D341Med (cell line): ENCODE measurements around the gene NCOA6.
"Not testable (repeated sequence)": the region's sequence is repeated elsewhere in the genome, so short reads cannot be mapped to it uniquely, and the experiment has no call there.

Experiments
- DNase-seq: peaks from one replicate; pipeline ENCODE4 v3.0.0; 2012; ENCODE audit warnings: low spot score

NCOA6 gene

GRCh38 chr20:34717230-34718095 is 108.0 kb downstream of the NCOA6 start:
- no peak for DNase-seq

- DNase-seq: no peak
Observed at GRCh38 chr20:34716921-34717229, 108.6 kb downstream of the NCOA6 start.

- no peak for DNase-seq
Observed at GRCh38 chr20:34715384-34715783, 110.1 kb downstream of the NCOA6 start.

GRCh38 chr20:34713944-34714515 is 111.4 kb downstream of the NCOA6 start:
- DNase-seq: not testable (repeated sequence)

GRCh38 chr20:34713194-34713943 is 112.1 kb downstream of the NCOA6 start:
- peak; percentile 52 for DNase-seq

- DNase-seq: no peak
Observed at GRCh38 chr20:34712525-34713192, 112.8 kb downstream of the NCOA6 start.

- no peak for DNase-seq
Observed at GRCh38 chr20:34711813-34712430, 113.5 kb downstream of the NCOA6 start.

- DNase-seq: no peak
Observed at GRCh38 chr20:34710861-34711574, 114.4 kb downstream of the NCOA6 start.

- DNase-seq: no peak
Observed at GRCh38 chr20:34710568-34710839, 114.9 kb downstream of the NCOA6 start.

- peak; percentile 69 for DNase-seq
Observed at GRCh38 chr20:34709831-34710567, 115.5 kb downstream of the NCOA6 start.

- DNase-seq: peak; percentile 61
Observed at GRCh38 chr20:34709044-34709830, 116.2 kb downstream of the NCOA6 start.

GRCh38 chr20:34708621-34709043 is 116.8 kb downstream of the NCOA6 start:
- peak; percentile 63 for DNase-seq

- DNase-seq: no peak
Observed at GRCh38 chr20:34706912-34707784, 118.3 kb downstream of the NCOA6 start.

- no peak for DNase-seq
Observed at GRCh38 chr20:34706302-34706875, 119.1 kb downstream of the NCOA6 start.

GRCh38 chr20:34705397-34706301 is 119.8 kb downstream of the NCOA6 start:
- DNase-seq: peak; percentile 38

- DNase-seq: peak; percentile 85
Observed at GRCh38 chr20:34705008-34705396, 120.4 kb downstream of the NCOA6 start.

GRCh38 chr20:34704177-34705007 is 121.1 kb downstream of the NCOA6 start, which contains the start of gene TP53INP2:
TSS of gene TP53INP2 (plus strand) at chr20:34704344. CDS start at chr20:34708740, 4,396 bp downstream.
- peak; percentile 94 for DNase-seq
